Mucosa of stomach (tissue), 1 donor: ENCODE data around the gene MTF2.
A peak's percentile ranks its signal among the peaks of the same experiment; 100 is the strongest.

Experiments used
- H3K27me3 ChIP-seq: one replicate; pipeline ENCODE4 v1.7.0; 2013; ENCODE audit warnings: mild to moderate bottlenecking, low read length; ENCODE audit not compliant: control insufficient read depth, insufficient read depth
- H3K36me3 ChIP-seq: one replicate; pipeline ENCODE4 v1.7.0; 2013; ENCODE audit warnings: low read length; ENCODE audit not compliant: control insufficient read depth, insufficient read depth
- H3K4me1 ChIP-seq: one replicate; pipeline ENCODE4 v1.7.0; 2013; ENCODE audit warnings: mild to moderate bottlenecking, low read length; ENCODE audit not compliant: control insufficient read depth, insufficient read depth
- H3K4me3 ChIP-seq: one replicate; pipeline ENCODE4 v1.7.0; 2013; ENCODE audit warnings: low read length
- H3K9ac ChIP-seq: one replicate; pipeline ENCODE4 v1.7.0; 2013; ENCODE audit warnings: mild to moderate bottlenecking, low read length, moderate library complexity
- H3K9me3 ChIP-seq: one replicate; pipeline ENCODE4 v1.7.0; 2013; ENCODE audit warnings: mild to moderate bottlenecking, low read length, moderate library complexity; ENCODE audit not compliant: control insufficient read depth
- donor health status: Pancreatic carcinoma.

Gene MTF2

GRCh38 chr1:93056214-93056613 is 22.9 kb upstream of the MTF2 start:
- Histone ChIP-seq H3K4me3 (no peak overlapping the region), H3K27me3 (no peaks in the 10 kb centered on the region), H3K9ac (no peak overlapping the region)

GRCh38 chr1:93056649-93057048 is 22.4 kb upstream of the MTF2 start:
- Histone ChIP-seq H3K4me3 (no peak overlapping the region), H3K27me3 (no peaks in the 10 kb centered on the region), H3K9ac (no peak overlapping the region), H3K36me3 (no peaks in the 10 kb centered on the region), H3K4me1 (no peaks in the 10 kb centered on the region), H3K9me3 (no peaks in the 10 kb centered on the region)

More at GRCh38 chr1:93056214-93056613, 22.9 kb upstream of the MTF2 start:
- no peaks in the 10 kb centered on the region for H3K4me1 ChIP-seq
- H3K36me3 ChIP-seq, result no peaks in the 10 kb centered on the region
- H3K9me3 ChIP-seq, result no peaks in the 10 kb centered on the region

- no peak overlapping the region for H3K9ac ChIP-seq
- no peaks in the 10 kb centered on the region for H3K9me3 ChIP-seq
- no peak overlapping the region for H3K4me3 ChIP-seq
- H3K27me3 ChIP-seq, result no peaks in the 10 kb centered on the region
- H3K36me3 ChIP-seq, result no peaks in the 10 kb centered on the region
- peaks cover 6% of the 10 kb centered on the region for H3K4me1 ChIP-seq
Observed at GRCh38 chr1:93061895-93062792, 16.9 kb upstream of the MTF2 start.

GRCh38 chr1:93076268-93076667 is 2.8 kb upstream of the MTF2 start:
- H3K9me3 ChIP-seq, result no peaks in the 10 kb centered on the region
- no peaks in the 10 kb centered on the region for H3K27me3 ChIP-seq
- H3K4me1 ChIP-seq, result peaks cover 10% of the 10 kb centered on the region
- no peak overlapping the region for H3K4me3 ChIP-seq
- H3K36me3 ChIP-seq, result no peaks in the 10 kb centered on the region
- no peak overlapping the region for H3K9ac ChIP-seq

GRCh38 chr1:93078203-93078602 is 880 bp upstream of the MTF2 start:
- Histone ChIP-seq H3K4me1 (peaks cover 13% of the 10 kb centered on the region), H3K27me3 (no peaks in the 10 kb centered on the region), H3K36me3 (no peaks in the 10 kb centered on the region), H3K9ac (peak overlapping the region; percentile 98), H3K4me3 (peak overlapping the region; percentile 99), H3K9me3 (no peaks in the 10 kb centered on the region)

GRCh38 chr1:93078638-93078985 is 471 bp upstream of the MTF2 start:
- peak overlapping the region; percentile 99 for H3K4me3 ChIP-seq
- H3K27me3 ChIP-seq, result no peaks in the 10 kb centered on the region
- H3K9ac ChIP-seq, result peak overlapping the region; percentile 98
- H3K9me3 ChIP-seq, result no peaks in the 10 kb centered on the region
- no peaks in the 10 kb centered on the region for H3K36me3 ChIP-seq
- H3K4me1 ChIP-seq, result peaks cover 13% of the 10 kb centered on the region

GRCh38 chr1:93079685-93080141 is 630 bp downstream of the MTF2 start:
- Histone ChIP-seq H3K4me3 (peak overlapping the region; percentile 99), H3K36me3 (no peaks in the 10 kb centered on the region), H3K4me1 (peaks cover 13% of the 10 kb centered on the region), H3K9me3 (no peaks in the 10 kb centered on the region), H3K27me3 (no peaks in the 10 kb centered on the region), H3K9ac (peak overlapping the region; percentile 98)

GRCh38 chr1:93080179-93080823 is 1.2 kb downstream of the MTF2 start:
- Histone ChIP-seq H3K4me3 (peak overlapping the region; percentile 99), H3K4me1 (peaks cover 13% of the 10 kb centered on the region), H3K36me3 (no peaks in the 10 kb centered on the region), H3K9ac (peak overlapping the region; percentile 98), H3K27me3 (no peaks in the 10 kb centered on the region), H3K9me3 (no peaks in the 10 kb centered on the region)

GRCh38 chr1:93081716-93082115 is 2.6 kb downstream of the MTF2 start:
- Histone ChIP-seq H3K4me1 (peaks cover 13% of the 10 kb centered on the region), H3K36me3 (no peaks in the 10 kb centered on the region), H3K9ac (no peak overlapping the region), H3K4me3 (no peak overlapping the region), H3K27me3 (no peaks in the 10 kb centered on the region), H3K9me3 (no peaks in the 10 kb centered on the region)

GRCh38 chr1:93082313-93082712 is 3.2 kb downstream of the MTF2 start:
- H3K9me3 ChIP-seq, result no peaks in the 10 kb centered on the region
- H3K27me3 ChIP-seq, result no peaks in the 10 kb centered on the region
- H3K4me3 ChIP-seq, result no peak overlapping the region
- peaks cover 13% of the 10 kb centered on the region for H3K4me1 ChIP-seq
- no peaks in the 10 kb centered on the region for H3K36me3 ChIP-seq
- H3K9ac ChIP-seq, result no peak overlapping the region

- H3K9ac ChIP-seq, result no peak overlapping the region
- no peaks in the 10 kb centered on the region for H3K27me3 ChIP-seq
- peaks cover 7% of the 10 kb centered on the region for H3K4me1 ChIP-seq
- H3K9me3 ChIP-seq, result no peaks in the 10 kb centered on the region
- H3K36me3 ChIP-seq, result no peaks in the 10 kb centered on the region
- no peak overlapping the region for H3K4me3 ChIP-seq
Observed at GRCh38 chr1:93083979-93084378, 4.9 kb downstream of the MTF2 start.

GRCh38 chr1:93087532-93087931 is 8.4 kb downstream of the MTF2 start:
- H3K4me1 ChIP-seq, result no peaks in the 10 kb centered on the region
- H3K9ac ChIP-seq, result no peak overlapping the region
- H3K36me3 ChIP-seq, result no peaks in the 10 kb centered on the region
- H3K4me3 ChIP-seq, result no peak overlapping the region
- H3K27me3 ChIP-seq, result no peaks in the 10 kb centered on the region
- no peaks in the 10 kb centered on the region for H3K9me3 ChIP-seq
